ENCODE data around the gene ARHGEF19.

GRCh38 chr1:16241221-16241708 is 28.8 kb upstream of the ARHGEF19 start:
- TF ChIP-seq CTCF (IDR thresholded peaks at IDR 0.05; ENCODE audit: low read depth, low read length) (no peak), EZH2phosphoT487 (IDR thresholded peaks at IDR 0.05; ENCODE audit: low read depth) (no peak)

All from OCI-LY3 (cell line).